Panc1 (cell line): ENCODE results near the gene ADCY2. TPM values are rescaled to one million over a fixed set of nuclear protein-coding genes. Genes with fewer than 3 reads are reported as not detected.

Experiments used
- ATAC-seq: fragments of 200-7000 bp; cut with Tn5 transposase; 2 replicates; pipeline ENCODE4 v1.9.1; 2020; ENCODE audit warnings: mild to moderate bottlenecking, moderate library complexity
- BruUV-seq: library from RNA; stranded (reverse); fragments of 400-500 nt; replicated peaks from 2 replicates; lab custom pipeline; 2021; lab: Mats Ljungman, UMichigan
- CTCF ChIA-PET: fragments of 300-600 bp; sonication (Branson Sonifier 250); formaldehyde crosslinking; loops from one replicate; lab custom pipeline; 2022; ENCODE audit warnings: antibody characterized with exemption; lab: Charles Lee
- POLR2A ChIA-PET: fragments of 300-600 bp; sonication (Branson Sonifier 250); formaldehyde crosslinking; loops from one replicate; lab custom pipeline; 2022; ENCODE audit warnings: antibody characterized with exemption; lab: Charles Lee
- DNase-seq: peaks from one replicate; pipeline ENCODE4 v3.0.0-alpha.2; 2010; ENCODE audit warnings: low read depth, low spot score
- H3K27ac ChIP-seq: 2 replicates; pipeline ENCODE4 v1.5.1; 2011; ENCODE audit warnings: mild to moderate bottlenecking, low read length, inconsistent platforms
- H3K27me3 ChIP-seq: fragments of 200-500 bp; sonication (Bioruptor generic); 2 replicates; pipeline ENCODE4 v1.6.0; 2014; ENCODE audit warnings: low read length, inconsistent platforms; ENCODE audit not compliant: control insufficient read depth, insufficient read depth
- H3K36me3 ChIP-seq: fragments of 200-500 bp; sonication (Bioruptor generic); 2 replicates; pipeline ENCODE4 v1.5.1; 2014; ENCODE audit warnings: inconsistent platforms, mild to moderate bottlenecking, low read length, moderate library complexity; ENCODE audit not compliant: control insufficient read depth, insufficient read depth
- H3K4me1 ChIP-seq: 2 replicates; pipeline ENCODE4 v1.5.1; 2011; ENCODE audit warnings: inconsistent platforms, mild to moderate bottlenecking, low read length, moderate library complexity; ENCODE audit not compliant: control insufficient read depth, insufficient read depth
- H3K4me3 ChIP-seq, 2 experiments: 2 replicates each; pipeline ENCODE4 v1.5.1; 2011 to 2012; ENCODE audit warnings: low read depth in 2 of 2, low read length in 2 of 2, mild to moderate bottlenecking in 2 of 2, inconsistent platforms in 1 of 2, moderate library complexity in 1 of 2
- H3K9me3 ChIP-seq: fragments of 200-500 bp; sonication (Bioruptor generic); 2 replicates; pipeline ENCODE4 v1.5.1; 2014; ENCODE audit warnings: low read depth, mild to moderate bottlenecking, inconsistent platforms, low read length, moderate library complexity; ENCODE audit not compliant: control insufficient read depth, insufficient read depth
- POLR2AphosphoS5 ChIP-seq: IDR thresholded peaks from 2 replicates; pipeline ENCODE4 v1.6.1; 2012; ENCODE audit warnings: mild to moderate bottlenecking, low read depth, low read length, moderate library complexity
- SIN3A ChIP-seq: IDR thresholded peaks from 2 replicates; pipeline ENCODE4 v1.6.1; 2012; ENCODE audit warnings: low read depth, mild to moderate bottlenecking, low read length, moderate library complexity, borderline replicate concordance; ENCODE audit not compliant: insufficient read depth
- TCF7L2 ChIP-seq: IDR thresholded peaks from 2 replicates; pipeline ENCODE4 v1.6.1; 2011; ENCODE audit warnings: mild to moderate bottlenecking, low read depth, low read length, inconsistent platforms
- in situ Hi-C: cut with HindIII; loops from 2 replicates; pipeline ENCODE4 v1.10.0; 2016; ENCODE audit warnings: low sequenced_read_pairs, low pct_unique_long_range_greater_than_20kb
- intact Hi-C: fragments of 100-400 bp; cut with micrococcal nuclease; formaldehyde crosslinking; loops from one replicate; pipeline ENCODE4 v1.10.0; 2022; ENCODE audit not compliant: unreplicated experiment
- total RNA-seq: library from RNA; stranded (reverse); gene quantifications from one replicate; pipeline ENCODE4 v1.2.1, GENCODE V29; 2021; ENCODE audit not compliant: unreplicated experiment
- TF ChIP-seq, protein P1 (sequence below), 2 experiments: IDR thresholded peaks; 2 replicates each; pipeline ENCODE4 v1.6.1; 2011 to 2012; ENCODE audit warnings: low read depth in 2 of 2, control low read depth in 1 of 2, low read length in 1 of 2, mild to moderate bottlenecking in 1 of 2, moderate library complexity in 1 of 2; ENCODE audit not compliant: insufficient read depth in 1 of 2
- TF ChIP-seq, protein P2 (sequence below): fragments of 450-650 bp; IDR thresholded peaks from 2 replicates; pipeline ENCODE4 v1.5.1; 2017; ENCODE audit warnings: mild to moderate bottlenecking

The ADCY2 gene
- total RNA-seq, 1 experiment from 2014 or later, result 0.13 TPM

DNA sequence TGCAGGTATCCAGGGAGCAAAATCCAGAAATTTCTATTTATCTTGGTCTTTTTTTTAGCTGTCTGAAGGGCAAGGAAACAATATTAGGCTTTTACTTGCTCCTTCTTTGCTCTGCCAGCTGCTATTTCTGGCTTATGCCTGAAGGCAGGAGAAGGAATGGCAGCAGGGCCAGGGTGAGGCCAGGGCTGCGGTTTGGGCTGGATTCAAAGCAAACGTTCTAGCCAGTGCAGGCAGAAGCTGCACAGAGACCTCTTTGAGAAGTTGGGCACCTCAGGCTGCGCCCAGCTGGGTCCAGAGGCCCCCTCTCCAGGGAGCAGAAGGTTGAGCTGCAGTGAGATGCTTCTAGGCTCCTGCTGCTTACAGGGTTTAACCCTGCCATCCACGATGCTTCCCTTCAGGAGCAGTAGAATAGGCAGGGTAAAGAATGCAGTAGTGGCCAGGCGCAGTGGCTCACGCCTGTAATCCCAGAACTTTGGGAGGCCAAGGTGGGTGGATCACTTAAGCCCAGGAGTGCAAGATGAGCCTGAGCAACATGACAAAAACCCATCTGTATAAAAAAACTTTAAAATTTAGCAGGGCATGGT is 201.2 kb downstream of the ADCY2 start:
- H3K27ac ChIP-seq, result no peak overlapping the region
- ATAC-seq (no peak), DNase-seq (no peak)
- H3K27me3 ChIP-seq, result no peaks in the 10 kb centered on the region
- BruUV-seq, result no TSS peak
- CTCF ChIA-PET, result no interaction called here
- POLR2A ChIA-PET, result no interaction called here
- H3K9me3 ChIP-seq, result no peaks in the 10 kb centered on the region
- H3K4me3 ChIP-seq, result no peak overlapping the region
- in situ Hi-C loops (no loop called here), intact Hi-C loops (no loop called here)
- H3K4me1 ChIP-seq, result no peaks in the 10 kb centered on the region
- no peaks in the 10 kb centered on the region for H3K36me3 ChIP-seq
- TF ChIP-seq, protein P1, sequence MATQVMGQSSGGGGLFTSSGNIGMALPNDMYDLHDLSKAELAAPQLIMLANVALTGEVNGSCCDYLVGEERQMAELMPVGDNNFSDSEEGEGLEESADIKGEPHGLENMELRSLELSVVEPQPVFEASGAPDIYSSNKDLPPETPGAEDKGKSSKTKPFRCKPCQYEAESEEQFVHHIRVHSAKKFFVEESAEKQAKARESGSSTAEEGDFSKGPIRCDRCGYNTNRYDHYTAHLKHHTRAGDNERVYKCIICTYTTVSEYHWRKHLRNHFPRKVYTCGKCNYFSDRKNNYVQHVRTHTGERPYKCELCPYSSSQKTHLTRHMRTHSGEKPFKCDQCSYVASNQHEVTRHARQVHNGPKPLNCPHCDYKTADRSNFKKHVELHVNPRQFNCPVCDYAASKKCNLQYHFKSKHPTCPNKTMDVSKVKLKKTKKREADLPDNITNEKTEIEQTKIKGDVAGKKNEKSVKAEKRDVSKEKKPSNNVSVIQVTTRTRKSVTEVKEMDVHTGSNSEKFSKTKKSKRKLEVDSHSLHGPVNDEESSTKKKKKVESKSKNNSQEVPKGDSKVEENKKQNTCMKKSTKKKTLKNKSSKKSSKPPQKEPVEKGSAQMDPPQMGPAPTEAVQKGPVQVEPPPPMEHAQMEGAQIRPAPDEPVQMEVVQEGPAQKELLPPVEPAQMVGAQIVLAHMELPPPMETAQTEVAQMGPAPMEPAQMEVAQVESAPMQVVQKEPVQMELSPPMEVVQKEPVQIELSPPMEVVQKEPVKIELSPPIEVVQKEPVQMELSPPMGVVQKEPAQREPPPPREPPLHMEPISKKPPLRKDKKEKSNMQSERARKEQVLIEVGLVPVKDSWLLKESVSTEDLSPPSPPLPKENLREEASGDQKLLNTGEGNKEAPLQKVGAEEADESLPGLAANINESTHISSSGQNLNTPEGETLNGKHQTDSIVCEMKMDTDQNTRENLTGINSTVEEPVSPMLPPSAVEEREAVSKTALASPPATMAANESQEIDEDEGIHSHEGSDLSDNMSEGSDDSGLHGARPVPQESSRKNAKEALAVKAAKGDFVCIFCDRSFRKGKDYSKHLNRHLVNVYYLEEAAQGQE (IDR thresholded peaks at IDR 0.05; ENCODE audit: insufficient read depth in 1 of 2, low read depth in 2 of 2, low read length in 1 of 2), result no peak
- no peak for TF ChIP-seq TCF7L2
- TF ChIP-seq POLR2AphosphoS5, result no peak
- TF ChIP-seq SIN3A, result no peak
- TF ChIP-seq, protein P2, sequence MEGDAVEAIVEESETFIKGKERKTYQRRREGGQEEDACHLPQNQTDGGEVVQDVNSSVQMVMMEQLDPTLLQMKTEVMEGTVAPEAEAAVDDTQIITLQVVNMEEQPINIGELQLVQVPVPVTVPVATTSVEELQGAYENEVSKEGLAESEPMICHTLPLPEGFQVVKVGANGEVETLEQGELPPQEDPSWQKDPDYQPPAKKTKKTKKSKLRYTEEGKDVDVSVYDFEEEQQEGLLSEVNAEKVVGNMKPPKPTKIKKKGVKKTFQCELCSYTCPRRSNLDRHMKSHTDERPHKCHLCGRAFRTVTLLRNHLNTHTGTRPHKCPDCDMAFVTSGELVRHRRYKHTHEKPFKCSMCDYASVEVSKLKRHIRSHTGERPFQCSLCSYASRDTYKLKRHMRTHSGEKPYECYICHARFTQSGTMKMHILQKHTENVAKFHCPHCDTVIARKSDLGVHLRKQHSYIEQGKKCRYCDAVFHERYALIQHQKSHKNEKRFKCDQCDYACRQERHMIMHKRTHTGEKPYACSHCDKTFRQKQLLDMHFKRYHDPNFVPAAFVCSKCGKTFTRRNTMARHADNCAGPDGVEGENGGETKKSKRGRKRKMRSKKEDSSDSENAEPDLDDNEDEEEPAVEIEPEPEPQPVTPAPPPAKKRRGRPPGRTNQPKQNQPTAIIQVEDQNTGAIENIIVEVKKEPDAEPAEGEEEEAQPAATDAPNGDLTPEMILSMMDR, result no peak

DNA sequence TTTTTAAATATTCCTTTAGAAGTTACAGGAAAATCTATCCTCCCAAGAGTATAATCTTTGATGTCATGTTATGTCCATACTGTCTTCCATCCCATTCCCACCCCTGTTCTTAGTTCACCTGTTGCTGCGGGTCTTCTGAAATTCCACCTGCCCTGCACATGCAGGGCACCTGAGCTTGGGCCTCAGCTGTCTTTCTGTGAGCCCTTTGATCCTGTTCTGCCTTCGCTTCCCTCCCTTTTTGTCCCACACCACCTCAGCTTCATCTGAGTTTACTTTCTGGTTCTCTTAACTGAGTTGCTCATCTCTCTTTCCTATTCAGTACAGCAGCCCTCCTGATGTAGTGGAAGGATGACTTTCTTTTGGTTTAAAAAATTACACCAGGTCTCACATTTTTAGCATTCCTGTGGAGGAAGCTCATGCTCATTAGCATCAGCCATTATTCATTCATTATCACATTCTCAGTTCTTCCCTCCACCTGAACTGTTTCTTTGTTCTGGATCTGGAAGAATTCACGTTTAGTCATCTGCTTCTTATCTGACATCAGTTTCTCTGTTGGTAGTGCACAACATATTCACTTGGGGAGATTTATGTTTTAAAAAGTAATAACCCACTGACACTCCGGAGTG is 211.0 kb downstream of the ADCY2 start:
- ChIA-PET CTCF (no interaction called here), POLR2A (no interaction called here)
- no peaks in the 10 kb centered on the region for H3K36me3 ChIP-seq
- TF ChIP-seq, protein P2, result no peak
- TF ChIP-seq TCF7L2, result no peak
- no peak for TF ChIP-seq SIN3A
- DNase-seq (no peak), ATAC-seq (no peak)
- no peaks in the 10 kb centered on the region for H3K4me1 ChIP-seq
- H3K27ac ChIP-seq, result no peak overlapping the region
- no peak overlapping the region for H3K4me3 ChIP-seq
- H3K9me3 ChIP-seq, result no peaks in the 10 kb centered on the region
- H3K27me3 ChIP-seq, result no peaks in the 10 kb centered on the region
- BruUV-seq, result no TSS peak
- in situ Hi-C loops (no loop called here), intact Hi-C loops (no loop called here)
